Caco-2 (cell line): ENCODE results near the gene INS. TPM values are rescaled to one million over a fixed set of nuclear protein-coding genes. Genes with fewer than 3 reads are reported as not detected.

Source experiments
- BruUV-seq: library from RNA; stranded (reverse); fragments of 400-500 nt; replicated peaks from 2 replicates; lab custom pipeline; 2021; lab: Mats Ljungman, UMichigan
- CTCF ChIA-PET: fragments of 300-600 bp; sonication (Branson Sonifier 250); formaldehyde crosslinking; loops from one replicate; lab custom pipeline; 2022; ENCODE audit warnings: antibody characterized with exemption; lab: Charles Lee
- POLR2A ChIA-PET: fragments of 300-600 bp; sonication (Branson Sonifier 250); formaldehyde crosslinking; loops from one replicate; lab custom pipeline; 2022; ENCODE audit warnings: antibody characterized with exemption; lab: Charles Lee
- DNase-seq, 2 experiments: peaks; one replicate each; pipeline versions ENCODE4 v3.0.0 to v3.0.0-alpha.2; 2020 to 2022
- H3K27me3 ChIP-seq: replicated peaks from 2 replicates; pipeline ENCODE4 v1.6.0; 2011; ENCODE audit warnings: low read length; ENCODE audit not compliant: control insufficient read depth, insufficient read depth
- H3K36me3 ChIP-seq: 2 replicates; pipeline ENCODE4 v1.5.1; 2011; ENCODE audit warnings: low read length; ENCODE audit not compliant: control insufficient read depth, insufficient read depth
- H3K4me1 ChIP-seq: fragments of 250-450 bp; sonication (Bioruptor Pico); 2 replicates; pipeline ENCODE4 v1.5.1; 2020; ENCODE audit warnings: mild to moderate bottlenecking
- H3K4me3 ChIP-seq: 2 replicates; pipeline ENCODE4 v1.5.1; 2011; ENCODE audit warnings: low read depth, mild to moderate bottlenecking, control low read depth, low read length
- H3K9me3 ChIP-seq: fragments of 250-450 bp; sonication (Bioruptor Pico); 2 replicates; pipeline ENCODE4 v1.5.1; 2020; ENCODE audit warnings: mild to moderate bottlenecking, moderate library complexity
- H3K27ac Mint-ChIP-seq: one replicate; pipeline ENCODE4 v1.8.0; 2022; ENCODE audit warnings: mixed read lengths; ENCODE audit not compliant: unreplicated experiment
- H3K27me3 Mint-ChIP-seq: one replicate; pipeline ENCODE4 v1.8.0; 2022; ENCODE audit warnings: mixed read lengths; ENCODE audit not compliant: insufficient read depth, unreplicated experiment
- H3K36me3 Mint-ChIP-seq: one replicate; pipeline ENCODE4 v1.8.0; 2022; ENCODE audit warnings: mild to moderate bottlenecking, mixed read lengths; ENCODE audit not compliant: insufficient read depth, unreplicated experiment
- H3K4me1 Mint-ChIP-seq: one replicate; pipeline ENCODE4 v1.8.0; 2022; ENCODE audit warnings: low read depth, mixed read lengths; ENCODE audit not compliant: unreplicated experiment
- H3K4me3 Mint-ChIP-seq: one replicate; pipeline ENCODE4 v1.8.0; 2022; ENCODE audit warnings: mild to moderate bottlenecking, moderate library complexity, mixed read lengths; ENCODE audit not compliant: unreplicated experiment
- H3K9me3 Mint-ChIP-seq: one replicate; pipeline ENCODE4 v1.8.0; 2022; ENCODE audit warnings: mixed read lengths; ENCODE audit not compliant: unreplicated experiment
- intact Hi-C: fragments of 100-400 bp; cut with micrococcal nuclease; formaldehyde crosslinking; loops from one replicate; pipeline ENCODE4 v1.10.0; 2022; ENCODE audit not compliant: unreplicated experiment
- total RNA-seq: library from RNA; stranded (reverse); gene quantifications from 2 replicates; pipeline ENCODE4 v1.2.3, GENCODE V29; 2022
- TF ChIP-seq, protein P1 (sequence below), 2 experiments: fragments of 200-600 bp in 1 of 2; IDR thresholded peaks; 1 replicate in 1 of 2; 2 replicates in 1 of 2; pipeline versions ENCODE4 v1.5.1 to v1.8.0; 2011 to 2022; ENCODE audit warnings: antibody characterized with exemption in 1 of 2, control low read depth in 1 of 2, inconsistent platforms in 1 of 2, low read depth in 1 of 2, low read length in 1 of 2, mild to moderate bottlenecking in 1 of 2, moderate library complexity in 1 of 2; ENCODE audit not compliant: insufficient read depth in 1 of 2, severe bottlenecking in 1 of 2, unreplicated experiment in 1 of 2

The INS gene
- total RNA-seq, 1 experiment from 2014 or later, result not detected

DNA sequence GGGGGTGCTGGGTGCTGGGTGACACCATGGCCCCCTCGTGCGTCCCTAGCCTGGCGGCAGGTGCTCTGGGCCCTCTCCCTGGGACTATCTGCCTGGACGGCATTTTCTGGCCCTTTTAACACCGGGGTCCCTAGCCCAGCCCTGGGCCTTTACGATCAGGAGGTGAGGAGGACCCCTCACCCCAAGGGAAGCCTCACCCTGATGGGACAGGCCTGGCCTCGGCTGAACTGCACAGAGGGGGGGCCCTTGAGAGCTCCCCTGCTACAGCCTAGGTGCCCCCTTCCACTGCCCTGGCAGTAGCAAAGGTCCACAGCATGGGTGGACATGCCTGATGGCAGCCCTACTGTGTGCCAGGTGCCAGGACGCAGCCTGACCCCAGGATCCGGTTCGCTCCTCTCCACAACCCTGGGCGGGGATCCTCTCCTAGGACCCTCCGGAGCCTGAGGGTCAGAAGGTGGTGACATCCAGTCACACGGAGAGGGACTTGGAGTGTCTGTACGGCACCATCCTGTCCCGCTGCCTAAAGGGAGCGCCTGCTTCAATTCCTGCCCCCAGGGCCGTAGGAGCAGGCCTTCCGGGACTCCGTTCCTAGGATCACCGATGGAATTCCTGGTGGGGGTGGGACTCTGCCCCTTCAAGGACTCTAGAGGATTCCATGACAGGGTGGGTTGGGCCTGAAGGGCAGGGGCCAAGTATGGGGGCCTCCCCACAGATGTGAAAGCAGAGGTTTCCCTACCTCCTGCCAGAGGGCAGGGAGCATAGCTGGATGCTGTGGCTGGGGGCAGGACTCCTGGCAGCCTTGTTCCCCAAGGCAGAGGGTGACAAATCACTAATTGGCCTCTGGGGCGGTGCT, 43.6 kb upstream of the INS start:
- intact Hi-C loops, result loop anchor here (1.0 to 10.0 kb wide), 5 partner anchors 7 to 710 kb away; partner anchors contain the start of gene TSSC4
- Mint-ChIP-seq H3K27me3 (no peaks in the 10 kb centered on the region), H3K36me3 (peaks cover 57% of the 10 kb centered on the region), H3K4me3 (peak overlapping the region; percentile 74), H3K4me1 (peaks cover 60% of the 10 kb centered on the region), H3K27ac (peak overlapping the region; percentile 73), H3K9me3 (peaks cover 10% of the 10 kb centered on the region)
- peak; percentile 95 to 99 for DNase-seq
- TF ChIP-seq, protein P1, sequence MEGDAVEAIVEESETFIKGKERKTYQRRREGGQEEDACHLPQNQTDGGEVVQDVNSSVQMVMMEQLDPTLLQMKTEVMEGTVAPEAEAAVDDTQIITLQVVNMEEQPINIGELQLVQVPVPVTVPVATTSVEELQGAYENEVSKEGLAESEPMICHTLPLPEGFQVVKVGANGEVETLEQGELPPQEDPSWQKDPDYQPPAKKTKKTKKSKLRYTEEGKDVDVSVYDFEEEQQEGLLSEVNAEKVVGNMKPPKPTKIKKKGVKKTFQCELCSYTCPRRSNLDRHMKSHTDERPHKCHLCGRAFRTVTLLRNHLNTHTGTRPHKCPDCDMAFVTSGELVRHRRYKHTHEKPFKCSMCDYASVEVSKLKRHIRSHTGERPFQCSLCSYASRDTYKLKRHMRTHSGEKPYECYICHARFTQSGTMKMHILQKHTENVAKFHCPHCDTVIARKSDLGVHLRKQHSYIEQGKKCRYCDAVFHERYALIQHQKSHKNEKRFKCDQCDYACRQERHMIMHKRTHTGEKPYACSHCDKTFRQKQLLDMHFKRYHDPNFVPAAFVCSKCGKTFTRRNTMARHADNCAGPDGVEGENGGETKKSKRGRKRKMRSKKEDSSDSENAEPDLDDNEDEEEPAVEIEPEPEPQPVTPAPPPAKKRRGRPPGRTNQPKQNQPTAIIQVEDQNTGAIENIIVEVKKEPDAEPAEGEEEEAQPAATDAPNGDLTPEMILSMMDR (IDR thresholded peaks at IDR 0.05; ENCODE audit: insufficient read depth in 1 of 2, low read depth in 1 of 2, low read length in 1 of 2, severe bottlenecking in 1 of 2, unreplicated experiment in 1 of 2), result no peak
- Histone ChIP-seq H3K27me3 (no peaks in the 10 kb centered on the region), H3K4me1 (peaks cover 66% of the 10 kb centered on the region), H3K4me3 (peak overlapping the region; percentile 20), H3K9me3 (no peaks in the 10 kb centered on the region), H3K36me3 (no peaks in the 10 kb centered on the region)
- no TSS peak for BruUV-seq
- CTCF ChIA-PET, result interaction anchor here (0.6 to 4.2 kb wide), 10 partner anchors 11 to 327 kb away, joined by 3 to 38 read pairs (median 4); partner anchors contain the start of genes C11orf21 and TSPAN32
- POLR2A ChIA-PET, result interaction anchor here (0.6 to 4.0 kb wide), 5 partner anchors 8 to 215 kb away, joined by 3 to 26 read pairs (median 5); partner anchors contain the start of gene ASCL2

DNA sequence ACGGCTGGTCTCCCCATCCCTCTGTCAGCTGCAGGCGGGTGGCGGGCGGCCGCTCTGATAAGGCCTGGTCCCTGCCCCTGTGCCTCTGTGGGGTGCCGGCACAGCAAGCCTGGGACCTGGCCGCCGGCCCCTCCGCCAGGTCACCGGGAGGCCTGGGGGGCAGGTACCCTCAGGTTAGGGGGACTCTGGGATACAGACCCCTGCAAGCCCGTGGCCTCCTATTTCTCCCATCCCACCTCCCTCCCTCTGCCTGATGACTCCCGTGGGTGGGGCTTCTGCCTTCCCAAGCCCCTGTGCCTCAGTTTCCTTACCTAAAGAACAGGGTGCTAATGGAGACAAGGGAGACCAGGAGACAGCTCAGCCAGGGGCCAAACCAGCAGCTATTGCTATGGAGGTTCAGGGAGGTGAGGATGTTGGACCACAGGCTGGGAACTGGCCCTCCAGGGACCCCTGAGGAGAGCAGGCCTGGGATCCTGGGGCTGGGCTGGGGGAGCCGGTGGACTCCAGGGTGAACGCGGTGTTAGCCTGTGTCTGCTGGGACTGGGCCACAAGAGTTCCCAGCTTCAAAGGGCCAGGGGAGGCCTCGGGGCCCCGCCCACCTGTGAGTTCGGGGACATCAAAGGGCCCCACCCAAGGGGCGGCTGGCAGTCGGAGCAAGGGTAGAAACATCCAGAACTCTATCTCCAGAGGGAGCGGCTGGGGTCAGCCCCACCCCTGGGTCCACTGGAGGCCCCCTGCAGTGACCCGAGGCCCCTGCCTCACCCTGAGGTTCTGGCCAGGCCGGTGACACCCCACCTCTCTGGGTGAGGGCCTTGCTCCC, 42.6 kb upstream of the INS start:
- H3K4me3 Mint-ChIP-seq, result peak overlapping the region; percentile 74

More for the DNA sequence above, 42.6 kb upstream of the INS start:
- intact Hi-C loops, result loop anchor here (1.0 to 10.0 kb wide), 7 partner anchors 8 to 711 kb away; partner anchors contain the start of gene TSSC4
- Mint-ChIP-seq H3K27ac (peak overlapping the region; percentile 73), H3K36me3 (peaks cover 54% of the 10 kb centered on the region), H3K9me3 (peaks cover 10% of the 10 kb centered on the region), H3K27me3 (no peaks in the 10 kb centered on the region), H3K4me1 (peaks cover 53% of the 10 kb centered on the region)
- peak; percentile 99 for DNase-seq
- H3K9me3 ChIP-seq, result no peaks in the 10 kb centered on the region
- ChIA-PET POLR2A (interaction anchor here (0.5 to 4.0 kb wide), 9 partner anchors 8 to 734 kb away, joined by 3 to 26 read pairs (median 6); partner anchors contain the start of gene ASCL2), CTCF (interaction anchor here (0.6 to 4.2 kb wide), 16 partner anchors 7 to 379 kb away, joined by 3 to 38 read pairs (median 4); partner anchors contain the start of genes C11orf21, TSPAN32 and TSSC4)
- H3K27me3 ChIP-seq, result no peaks in the 10 kb centered on the region
- H3K4me1 ChIP-seq, result peaks cover 66% of the 10 kb centered on the region
- H3K4me3 ChIP-seq, result peak overlapping the region; percentile 32
- TF ChIP-seq, protein P1 (IDR thresholded peaks at IDR 0.05; ENCODE audit: insufficient read depth in 1 of 2, low read depth in 1 of 2, low read length in 1 of 2, severe bottlenecking in 1 of 2, unreplicated experiment in 1 of 2), result no peak
- H3K36me3 ChIP-seq, result no peaks in the 10 kb centered on the region
- TSS peak; percentile 79 for BruUV-seq
